Loucy (cell line): ENCODE data around the gene JMJD8.

ENCODE experiments used
- H2AFZ ChIP-seq: fragments of 200-600 bp; sonication (generic); 2 replicates; pipeline ENCODE4 v1.6.0; 2016; ENCODE audit warnings: antibody characterized with exemption, mild to moderate bottlenecking, low read length, moderate library complexity
- H3F3A ChIP-seq: fragments of 200-600 bp; 2 replicates; pipeline ENCODE4 v1.6.0; 2016; ENCODE audit warnings: antibody characterized with exemption, low read depth, mild to moderate bottlenecking
- H3K27me3 ChIP-seq: fragments of 200-600 bp; sonication (generic); 2 replicates; pipeline ENCODE4 v1.6.1; 2014; ENCODE audit warnings: low read length, mild to moderate bottlenecking; ENCODE audit not compliant: insufficient read depth, poor library complexity, severe bottlenecking
- H3K36me3 ChIP-seq: fragments of 200-600 bp; sonication (generic); 2 replicates; pipeline ENCODE4 v1.6.1; 2016; ENCODE audit warnings: low read length; ENCODE audit not compliant: insufficient read depth
- H3K4me1 ChIP-seq: fragments of 200-600 bp; sonication (generic); 2 replicates; pipeline ENCODE4 v1.5.1; 2014; ENCODE audit warnings: low read length, mild to moderate bottlenecking; ENCODE audit not compliant: insufficient read depth, poor library complexity, severe bottlenecking
- H3K4me2 ChIP-seq: fragments of 200-600 bp; sonication (generic); 2 replicates; pipeline ENCODE4 v1.6.0; 2014; ENCODE audit warnings: antibody characterized with exemption, low read length, low read depth, mild to moderate bottlenecking; ENCODE audit not compliant: poor library complexity, severe bottlenecking
- H3K4me3 ChIP-seq: fragments of 200-600 bp; sonication (generic); 2 replicates; pipeline ENCODE4 v1.5.1; 2014; ENCODE audit warnings: low read length, mild to moderate bottlenecking, mixed read lengths; ENCODE audit not compliant: poor library complexity, severe bottlenecking
- H3K79me2 ChIP-seq: fragments of 200-600 bp; sonication (generic); 2 replicates; pipeline ENCODE4 v1.6.1; 2014; ENCODE audit warnings: low read length; ENCODE audit not compliant: insufficient read depth
- H3K9ac ChIP-seq: fragments of 200-600 bp; sonication (generic); 2 replicates; pipeline ENCODE4 v1.6.0; 2014; ENCODE audit warnings: mild to moderate bottlenecking, low read depth, low read length, moderate library complexity; ENCODE audit not compliant: poor library complexity, severe bottlenecking
- H3K9me2 ChIP-seq: fragments of 200-600 bp; sonication (generic); replicated peaks from 2 replicates; pipeline ENCODE4 v1.6.1; 2016; ENCODE audit warnings: low read depth, low read length, mixed read lengths
- H3K9me3 ChIP-seq: fragments of 200-600 bp; sonication (generic); 2 replicates; pipeline ENCODE4 v1.6.1; 2014; ENCODE audit warnings: mild to moderate bottlenecking, antibody characterized with exemption, low read length, low read depth; ENCODE audit not compliant: insufficient read depth
- H4K20me1 ChIP-seq: fragments of 200-600 bp; sonication (generic); 2 replicates; pipeline ENCODE4 v1.6.0; 2014; ENCODE audit warnings: antibody characterized with exemption, low read length, mild to moderate bottlenecking; ENCODE audit not compliant: insufficient read depth, poor library complexity, severe bottlenecking
- CTCF ChIP-seq: fragments of 200-600 bp; sonication (generic); conservative IDR thresholded peaks from 2 replicates; pipeline ENCODE4 v1.5.1; 2014; ENCODE audit warnings: mild to moderate bottlenecking, antibody characterized with exemption, low read length
- EZH2phosphoT487 ChIP-seq: fragments of 200-600 bp; IDR thresholded peaks from 2 replicates; pipeline ENCODE4 v1.6.1; 2018; ENCODE audit warnings: antibody characterized with exemption, mild to moderate bottlenecking, moderate library complexity, borderline replicate concordance

The JMJD8 gene

GRCh38 chr16:689175-689897, 5.2 kb upstream of the JMJD8 start:
- Histone ChIP-seq H3K36me3 (no peaks in the 10 kb centered on the region), H2AFZ (no peak overlapping the region)
- TF ChIP-seq CTCF, result no peak
- TF ChIP-seq EZH2phosphoT487, result no peak

GRCh38 chr16:687499-687898, 3.4 kb upstream of the JMJD8 start:
- H3K36me3 ChIP-seq, result no peaks in the 10 kb centered on the region
- no peaks in the 10 kb centered on the region for H3F3A ChIP-seq
- H3K9me2 ChIP-seq, result no peaks in the 10 kb centered on the region
- no peak overlapping the region for H3K4me2 ChIP-seq
- TF ChIP-seq EZH2phosphoT487 (no peak), CTCF (no peak)
- H2AFZ ChIP-seq, result no peak overlapping the region
- no peak overlapping the region for H3K4me3 ChIP-seq
- peaks cover 8% of the 10 kb centered on the region for H3K79me2 ChIP-seq
- no peaks in the 10 kb centered on the region for H3K9me3 ChIP-seq
- H4K20me1 ChIP-seq, result no peaks in the 10 kb centered on the region
- H3K27me3 ChIP-seq, result no peaks in the 10 kb centered on the region
- H3K9ac ChIP-seq, result no peak overlapping the region
- peaks cover 9% of the 10 kb centered on the region for H3K4me1 ChIP-seq

More at GRCh38 chr16:689175-689897, 5.2 kb upstream of the JMJD8 start:
- no peaks in the 10 kb centered on the region for H3K9me2 ChIP-seq
- no peaks in the 10 kb centered on the region for H3K9me3 ChIP-seq
- peaks cover 8% of the 10 kb centered on the region for H3K79me2 ChIP-seq
- peak overlapping the region; percentile 88 for H3K4me2 ChIP-seq
- H3K27me3 ChIP-seq, result no peaks in the 10 kb centered on the region
- H4K20me1 ChIP-seq, result no peaks in the 10 kb centered on the region
- H3K9ac ChIP-seq, result peak overlapping the region; percentile 78
- H3F3A ChIP-seq, result no peaks in the 10 kb centered on the region
- H3K4me1 ChIP-seq, result peaks cover 9% of the 10 kb centered on the region
- peak overlapping the region; percentile 94 for H3K4me3 ChIP-seq

- TF ChIP-seq CTCF (no peak), EZH2phosphoT487 (no peak)
- no peak overlapping the region for H3K9ac ChIP-seq
- peaks cover 9% of the 10 kb centered on the region for H3K4me1 ChIP-seq
- H3K79me2 ChIP-seq, result peaks cover 13% of the 10 kb centered on the region
- no peaks in the 10 kb centered on the region for H3K9me3 ChIP-seq
- no peak overlapping the region for H2AFZ ChIP-seq
- no peak overlapping the region for H3K4me3 ChIP-seq
- no peaks in the 10 kb centered on the region for H3K9me2 ChIP-seq
- H3K27me3 ChIP-seq, result no peaks in the 10 kb centered on the region
- H3K36me3 ChIP-seq, result no peaks in the 10 kb centered on the region
- H3K4me2 ChIP-seq, result no peak overlapping the region
- H4K20me1 ChIP-seq, result no peaks in the 10 kb centered on the region
- no peaks in the 10 kb centered on the region for H3F3A ChIP-seq
Observed at GRCh38 chr16:686459-687260, 2.5 kb upstream of the JMJD8 start.
